RWPE1 (cell line): ENCODE results near the gene SULT1E1.
A peak's percentile ranks its signal among the peaks of the same experiment; 100 is the strongest.

ENCODE experiments used
- CTCF ChIA-PET: fragments of 350-600 bp; sonication (Branson Sonifier 250); formaldehyde crosslinking; extraction: SDS; loops from one replicate; lab custom pipeline; 2021; lab: Yijun Ruan, JAX
- POLR2A ChIA-PET: fragments of 400-600 bp; formaldehyde crosslinking; extraction: SDS; loops from one replicate; lab custom pipeline; 2020; ENCODE audit warnings: antibody characterized with exemption; ENCODE audit not compliant: low non-redundant PET; lab: Yijun Ruan, JAX
- DNase-seq: peaks from one replicate; pipeline ENCODE4 v3.0.0; 2012; ENCODE audit warnings: low spot score
- H3K27ac ChIP-seq: fragments of 450-650 bp; 2 replicates; pipeline ENCODE4 v1.5.1; 2017
- TF ChIP-seq, protein P1 (sequence below): fragments of 450-650 bp; conservative IDR thresholded peaks from 2 replicates; pipeline ENCODE4 v1.5.1; 2017; ENCODE audit warnings: low read depth, mild to moderate bottlenecking

The SULT1E1 gene

DNA sequence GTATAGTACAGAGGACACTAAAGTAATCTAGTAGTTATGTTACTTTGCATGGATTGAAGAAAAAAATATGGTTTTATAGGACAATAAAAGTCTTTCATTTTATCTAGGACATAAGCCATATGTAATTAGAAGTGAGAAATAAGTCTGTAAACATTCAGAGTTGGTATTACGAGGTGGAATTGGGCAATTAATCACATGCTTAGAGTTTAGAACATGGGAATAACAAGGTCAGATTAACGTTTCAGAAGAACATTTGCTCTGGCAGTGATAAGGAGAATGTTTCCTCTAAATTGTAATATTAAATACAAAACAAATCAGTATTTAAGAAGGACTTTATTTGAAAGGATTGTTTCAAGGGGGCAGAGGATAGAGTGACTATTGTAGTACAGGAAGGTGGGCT is 15.6 kb upstream of the SULT1E1 start:
- ChIA-PET POLR2A (no interaction called here), CTCF (no interaction called here)
- TF ChIP-seq, protein P1, sequence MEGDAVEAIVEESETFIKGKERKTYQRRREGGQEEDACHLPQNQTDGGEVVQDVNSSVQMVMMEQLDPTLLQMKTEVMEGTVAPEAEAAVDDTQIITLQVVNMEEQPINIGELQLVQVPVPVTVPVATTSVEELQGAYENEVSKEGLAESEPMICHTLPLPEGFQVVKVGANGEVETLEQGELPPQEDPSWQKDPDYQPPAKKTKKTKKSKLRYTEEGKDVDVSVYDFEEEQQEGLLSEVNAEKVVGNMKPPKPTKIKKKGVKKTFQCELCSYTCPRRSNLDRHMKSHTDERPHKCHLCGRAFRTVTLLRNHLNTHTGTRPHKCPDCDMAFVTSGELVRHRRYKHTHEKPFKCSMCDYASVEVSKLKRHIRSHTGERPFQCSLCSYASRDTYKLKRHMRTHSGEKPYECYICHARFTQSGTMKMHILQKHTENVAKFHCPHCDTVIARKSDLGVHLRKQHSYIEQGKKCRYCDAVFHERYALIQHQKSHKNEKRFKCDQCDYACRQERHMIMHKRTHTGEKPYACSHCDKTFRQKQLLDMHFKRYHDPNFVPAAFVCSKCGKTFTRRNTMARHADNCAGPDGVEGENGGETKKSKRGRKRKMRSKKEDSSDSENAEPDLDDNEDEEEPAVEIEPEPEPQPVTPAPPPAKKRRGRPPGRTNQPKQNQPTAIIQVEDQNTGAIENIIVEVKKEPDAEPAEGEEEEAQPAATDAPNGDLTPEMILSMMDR = no peak
- no peak overlapping the region for H3K27ac ChIP-seq
- DNase-seq = no peak

DNA sequence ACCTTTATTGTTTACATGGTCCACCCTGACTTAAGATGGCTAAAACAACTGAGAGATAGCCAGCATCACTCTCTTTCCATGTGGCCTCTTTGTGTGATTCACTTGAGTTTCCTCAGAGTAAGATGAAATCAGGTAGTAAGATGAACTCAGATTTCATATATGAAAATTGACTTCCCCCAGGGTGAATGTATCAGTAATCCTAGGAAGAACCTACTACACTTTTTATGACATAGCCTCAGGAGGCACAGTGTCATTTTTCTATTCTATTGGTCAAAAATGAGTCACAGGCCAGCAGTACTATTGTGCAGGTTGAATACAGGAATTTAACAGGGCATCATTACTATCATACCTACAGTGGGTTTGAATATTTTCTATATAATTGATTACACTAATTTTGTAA is 14.6 kb upstream of the SULT1E1 start:
- peak; percentile 25 for DNase-seq
- TF ChIP-seq, protein P1 = no peak
- H3K27ac ChIP-seq = no peak overlapping the region
- POLR2A ChIA-PET = no interaction called here
- CTCF ChIA-PET = no interaction called here

DNA sequence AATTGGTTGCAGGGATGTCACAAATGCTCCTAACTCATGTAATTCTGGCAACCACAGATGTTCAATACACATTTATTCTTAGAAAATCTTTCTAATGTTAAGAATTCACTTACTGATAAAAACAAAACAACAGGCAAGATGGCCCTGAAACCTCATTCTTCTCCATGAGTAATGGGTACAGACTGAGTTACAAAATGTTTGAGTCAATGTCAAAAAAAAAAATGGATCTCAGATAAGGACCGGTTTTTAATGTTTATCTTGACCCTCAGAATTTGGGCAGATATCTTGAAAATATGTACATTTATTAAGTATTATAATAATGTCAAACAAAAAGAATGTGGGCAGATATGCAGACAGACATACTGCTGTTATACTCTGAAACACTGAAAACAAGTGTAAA is 1.8 kb upstream of the SULT1E1 start:
- no peak for DNase-seq
- POLR2A ChIA-PET = no interaction called here
- no peak overlapping the region for H3K27ac ChIP-seq
- TF ChIP-seq, protein P1 = no peak
- CTCF ChIA-PET = no interaction called here

DNA sequence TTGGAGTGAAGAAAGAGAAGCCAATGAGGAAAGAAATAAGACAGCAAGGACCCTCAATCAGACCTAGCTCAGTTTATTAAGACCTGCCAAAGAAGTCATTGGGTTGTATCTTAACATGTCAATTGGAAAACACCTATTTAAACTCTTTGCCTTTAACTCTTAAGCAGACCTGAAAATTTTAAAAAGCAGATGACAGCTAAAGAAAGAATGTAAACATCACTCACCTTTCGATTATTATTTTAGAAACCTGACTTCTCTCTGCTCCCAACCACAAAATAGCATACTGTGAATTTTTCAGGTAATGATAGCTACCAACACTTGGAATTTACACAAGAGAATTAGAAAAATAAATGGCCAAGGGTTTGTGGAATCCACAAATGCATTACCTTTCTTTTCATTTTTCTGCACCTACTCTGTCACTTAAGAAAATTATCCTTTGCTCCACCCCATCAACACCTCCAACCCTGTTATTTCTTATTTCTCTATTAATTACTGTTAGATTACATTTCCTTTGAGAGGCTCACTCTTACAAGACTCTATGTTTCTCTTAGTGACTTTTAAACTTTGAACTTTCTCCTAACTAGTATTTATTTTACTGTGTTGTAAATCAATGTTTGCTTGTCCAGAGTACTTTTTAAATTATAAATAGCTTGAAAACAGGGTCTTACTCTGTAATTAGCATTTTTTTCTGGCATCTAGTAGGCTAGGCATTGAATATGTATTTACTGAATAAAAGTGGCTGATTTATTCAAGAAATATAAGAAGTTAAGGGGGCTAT is 765 bp upstream of the SULT1E1 start:
- CTCF ChIA-PET = interaction anchor here (0.7 to 1.1 kb wide), 2 partner anchors 20 to 131 kb away, joined by 4 to 7 read pairs; no protein-coding TSS in a partner anchor
- peak; percentile 8 for DNase-seq
- POLR2A ChIA-PET = no interaction called here
- TF ChIP-seq, protein P1 = no peak
- H3K27ac ChIP-seq = no peak overlapping the region

DNA sequence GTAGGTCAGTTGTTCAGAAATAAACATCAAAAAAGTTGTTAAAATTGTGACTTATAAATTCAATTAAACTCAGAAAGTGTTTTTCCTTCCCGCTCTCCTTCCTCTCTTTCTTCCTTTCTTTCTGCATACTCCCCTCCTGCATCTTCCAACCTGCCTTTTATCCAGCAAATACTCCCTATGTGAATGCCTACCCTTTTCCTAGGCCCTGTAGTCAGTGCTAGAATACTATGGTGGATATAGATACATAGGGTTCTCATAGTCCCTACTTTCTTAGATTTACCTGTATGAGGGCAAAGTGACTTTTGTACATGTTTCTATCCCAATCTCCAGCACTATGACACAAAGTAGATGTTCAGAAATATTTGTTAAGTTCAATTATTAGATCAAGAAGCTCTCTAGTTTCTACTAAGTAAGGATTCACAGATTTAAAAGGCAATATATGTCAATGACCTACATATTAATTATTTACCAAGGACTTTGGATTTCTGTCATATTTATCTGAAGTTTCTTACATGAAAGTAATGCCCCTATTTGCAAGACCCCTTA is 732 bp downstream of the SULT1E1 start:
- no peak for DNase-seq
- CTCF ChIA-PET = no interaction called here
- TF ChIP-seq, protein P1 = no peak
- POLR2A ChIA-PET = no interaction called here
- H3K27ac ChIP-seq = no peak overlapping the region

DNA sequence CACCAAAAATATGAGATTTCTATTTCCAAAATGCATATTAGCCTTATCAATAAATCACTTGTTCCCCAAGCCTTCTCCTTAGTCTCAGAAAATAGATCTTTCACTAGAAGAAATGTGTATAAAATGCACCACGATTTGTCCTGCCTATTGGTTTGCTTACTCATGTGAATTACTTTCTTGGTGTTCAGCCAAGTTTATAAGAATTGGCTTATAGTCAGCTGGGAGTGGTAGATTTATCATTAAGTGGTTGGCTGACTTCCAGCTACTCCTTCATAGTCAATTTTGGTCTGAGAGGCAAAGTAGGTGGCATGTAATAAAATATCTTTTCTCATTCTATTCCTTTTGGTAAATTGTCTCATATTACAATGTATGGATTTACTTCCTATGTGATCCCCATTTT is 1.3 kb downstream of the SULT1E1 start:
- peak; percentile 68 for DNase-seq
- H3K27ac ChIP-seq = no peak overlapping the region
- ChIA-PET CTCF (no interaction called here), POLR2A (no interaction called here)
- TF ChIP-seq, protein P1 = no peak
